Mucosa of descending colon (tissue), 3 donors: ENCODE data around the gene MRPL10. TPM values are rescaled to one million over a fixed set of nuclear protein-coding genes. Genes with fewer than 3 reads are reported as not detected.

Source experiments
- ATAC-seq: fragments of 200-7000 bp; cut with Tn5 transposase; one replicate; pipeline ENCODE4 v1.9.1; 2020; ENCODE audit warnings: mild to moderate bottlenecking, moderate library complexity
- DNase-seq, 3 donors: peaks; one replicate each; pipeline ENCODE4 v3.0.0-alpha.2; 2020
- H3K36me3 ChIP-seq: fragments of 200-600 bp; one replicate; pipeline ENCODE4 v1.8.0; 2021; ENCODE audit warnings: low read depth, mild to moderate bottlenecking
- H3K4me1 ChIP-seq: fragments of 200-600 bp; one replicate; pipeline ENCODE4 v1.8.0; 2021; ENCODE audit warnings: low read depth, mild to moderate bottlenecking
- H3K4me3 ChIP-seq: fragments of 200-600 bp; one replicate; pipeline ENCODE4 v1.8.0; 2021; ENCODE audit warnings: mild to moderate bottlenecking
- H3K9me3 ChIP-seq: fragments of 200-600 bp; one replicate; pipeline ENCODE4 v1.8.0; 2021; ENCODE audit warnings: mild to moderate bottlenecking
- intact Hi-C, 2 donors: fragments of 100-400 bp; cut with DNase I in 1 of 2; cut with micrococcal nuclease in 1 of 2; formaldehyde crosslinking; loops; one replicate each; pipeline versions ENCODE4 v1.11.0 to v1.11.1; 2022; cut with DNase I, micrococcal nuclease
- long read RNA-seq, 2 donors: library from polyadenylated mRNA; unstranded; transcript quantifications; one replicate each; pipeline ENCODE4 v2.0.0, GENCODE V29; 2019 to 2021
- total RNA-seq, 3 donors: library from RNA; stranded (reverse); fragmentation: NEBNext Ultra II Directional in 2 of 3; extraction: Animal tissue kit (Norgen Biotek cat#: 25700) in 2 of 3; gene quantifications; one replicate each; pipeline versions ENCODE4 v1.2.1 to v1.2.4, GENCODE V29; 2021 to 2023
- TF ChIP-seq, protein P1 (sequence below): fragments of 200-600 bp; IDR thresholded peaks from one replicate; pipeline ENCODE4 v1.8.0; 2022; ENCODE audit warnings: antibody characterized with exemption, mild to moderate bottlenecking
- donor health status: DM: no; HTN: no; CAD: no; lungs with moderate emphysema.
- donor health status: DM: no; HTN: no; CAD: no.
- donor health status: DM: no; HTN: yes; CAD: no.

MRPL10 gene
- 10 to 100 TPM; 36.2 to 46.0 (median 41.8) TPM for total RNA-seq
- long read RNA-seq, donor 1, transcript MRPL10-202 (5 exons, 1,725 nt): major isoform, 42 of 62 reads
- long read RNA-seq, donor 1, partial matches to known transcripts: 16 of 62 reads
- long read RNA-seq, donor 1, other reads (novel, unspliced or antisense): 3 of 62 reads
- long read RNA-seq, donor 2, transcript MRPL10-202 (5 exons, 1,725 nt): major isoform, 35 of 41 reads
- long read RNA-seq, donor 2, partial matches to known transcripts: 4 of 41 reads
- long read RNA-seq, donor 2, other reads (novel, unspliced or antisense): 0 of 41 reads

- intact Hi-C loops: no loop called here
- H3K9me3 ChIP-seq: no peaks in the 10 kb centered on the region
- peaks cover 11% of the 10 kb centered on the region for H3K36me3 ChIP-seq
- peak within 1 kb of the TSS; percentile 59 for H3K4me3 ChIP-seq
- peak; percentile 98 for ATAC-seq
- peak; percentile 95 to 96 (median 95) for DNase-seq
- TF ChIP-seq, protein P1, sequence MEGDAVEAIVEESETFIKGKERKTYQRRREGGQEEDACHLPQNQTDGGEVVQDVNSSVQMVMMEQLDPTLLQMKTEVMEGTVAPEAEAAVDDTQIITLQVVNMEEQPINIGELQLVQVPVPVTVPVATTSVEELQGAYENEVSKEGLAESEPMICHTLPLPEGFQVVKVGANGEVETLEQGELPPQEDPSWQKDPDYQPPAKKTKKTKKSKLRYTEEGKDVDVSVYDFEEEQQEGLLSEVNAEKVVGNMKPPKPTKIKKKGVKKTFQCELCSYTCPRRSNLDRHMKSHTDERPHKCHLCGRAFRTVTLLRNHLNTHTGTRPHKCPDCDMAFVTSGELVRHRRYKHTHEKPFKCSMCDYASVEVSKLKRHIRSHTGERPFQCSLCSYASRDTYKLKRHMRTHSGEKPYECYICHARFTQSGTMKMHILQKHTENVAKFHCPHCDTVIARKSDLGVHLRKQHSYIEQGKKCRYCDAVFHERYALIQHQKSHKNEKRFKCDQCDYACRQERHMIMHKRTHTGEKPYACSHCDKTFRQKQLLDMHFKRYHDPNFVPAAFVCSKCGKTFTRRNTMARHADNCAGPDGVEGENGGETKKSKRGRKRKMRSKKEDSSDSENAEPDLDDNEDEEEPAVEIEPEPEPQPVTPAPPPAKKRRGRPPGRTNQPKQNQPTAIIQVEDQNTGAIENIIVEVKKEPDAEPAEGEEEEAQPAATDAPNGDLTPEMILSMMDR: no peak
- H3K4me1 ChIP-seq: peaks cover 17% of the 10 kb centered on the region
Observed at GRCh38 chr17:47831003-47831933, at the start of gene MRPL10, which contains the start of gene LRRC46. Gene MRPL10 (minus strand): TSS chr17:47831541. CDS start chr17:47831511, 30 bp downstream. Gene LRRC46 (plus strand): TSS chr17:47831670. CDS start chr17:47831990, 320 bp downstream.

DNA sequence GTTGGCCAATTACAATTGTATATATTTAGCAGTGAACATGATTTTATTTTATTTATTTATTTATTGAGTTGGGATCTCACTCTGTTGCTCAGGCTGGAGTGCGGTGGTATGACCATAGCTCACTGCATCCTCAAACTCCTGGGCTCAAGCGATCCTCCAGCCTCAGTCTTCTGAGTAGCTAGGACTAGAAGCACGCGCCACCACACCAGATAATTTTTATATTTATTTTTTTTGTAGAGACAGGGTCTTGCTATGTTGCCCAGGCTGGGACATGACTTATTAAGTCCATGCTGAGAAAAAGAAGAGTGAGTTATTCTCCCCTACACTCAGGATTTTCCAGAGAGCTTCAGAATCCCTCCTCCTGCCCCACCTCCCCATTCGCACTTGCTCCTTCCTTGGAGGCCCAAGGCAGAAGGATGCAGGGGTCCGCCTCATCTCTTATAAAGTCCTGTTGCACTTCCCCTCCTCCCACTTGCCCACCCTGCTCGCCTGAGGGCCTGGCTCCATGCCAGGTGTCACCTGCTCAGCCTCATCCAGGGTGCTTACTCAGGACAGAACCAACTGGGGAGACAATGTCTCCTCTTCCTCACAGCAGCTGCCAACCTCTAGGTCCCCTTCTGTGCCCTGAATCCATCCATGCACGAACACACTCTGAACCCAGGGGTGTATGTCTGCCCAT lies 48.6 kb upstream of the MRPL10 start:
- H3K9me3 ChIP-seq: no peaks in the 10 kb centered on the region
- H3K4me1 ChIP-seq: peaks cover 29% of the 10 kb centered on the region
- intact Hi-C loops: loop anchor here in 1 of 2 donors (5.0 kb wide), 1 partner anchor 33 kb away; no protein-coding TSS in a partner anchor

GRCh38 chr17:47879028-47879585 lies 47.8 kb upstream of the MRPL10 start:
- TF ChIP-seq, protein P1: no peak
- H3K4me3 ChIP-seq: no peak overlapping the region
- no peaks in the 10 kb centered on the region for H3K9me3 ChIP-seq
- H3K36me3 ChIP-seq: no peaks in the 10 kb centered on the region
- peaks cover 23% of the 10 kb centered on the region for H3K4me1 ChIP-seq
- ATAC-seq: no peak
- intact Hi-C loops: no loop called here
- no peak for DNase-seq

More for the DNA sequence above, 48.6 kb upstream of the MRPL10 start:
- Histone ChIP-seq H3K36me3 (no peaks in the 10 kb centered on the region), H3K4me3 (no peak overlapping the region)
- DNase-seq (no peak), ATAC-seq (no peak)
- TF ChIP-seq, protein P1: no peak

GRCh38 chr17:47878203-47879027 lies 47.1 kb upstream of the MRPL10 start:
- no peak overlapping the region for H3K4me3 ChIP-seq

More at GRCh38 chr17:47878203-47879027, 47.1 kb upstream of the MRPL10 start:
- Histone ChIP-seq H3K36me3 (no peaks in the 10 kb centered on the region), H3K4me1 (peaks cover 17% of the 10 kb centered on the region), H3K9me3 (no peaks in the 10 kb centered on the region)
- DNase-seq: no peak
- intact Hi-C loops: no loop called here
- ATAC-seq: no peak
- TF ChIP-seq, protein P1: no peak
